ENCODE measurements around the gene TCTN2. TPM values are rescaled to one million over a fixed set of nuclear protein-coding genes. Genes with fewer than 3 reads are reported as not detected.

The TCTN2 gene
- total RNA-seq, 2 donors from 2014 or later: 4.5 to 5.0 TPM

- Mint-ChIP-seq H3K36me3 (peaks cover 51% of the 10 kb centered on the region), H3K9me3 (no peaks in the 10 kb centered on the region), H3K4me1 (ENCODE audit: low read depth in 2 of 2) (peaks cover 5 to 9% of the 10 kb centered on the region in 2 donors), H3K4me3 (no peak overlapping the region), H3K27ac (peak overlapping the region; percentile 15 to 56), H3K27me3 (no peaks in the 10 kb centered on the region)
- no peak for DNase-seq (ENCODE audit: low spot score)
- no peak for ATAC-seq
These were observed 62.3 kb downstream of the TCTN2 start for GRCh38 chr12:123733229-123733628.

- ATAC-seq (no peak), DNase-seq (ENCODE audit: low spot score) (no peak)
- Mint-ChIP-seq H3K27ac (no peak overlapping the region), H3K4me1 (ENCODE audit: low read depth in 2 of 2) (peaks cover 9 to 17% of the 10 kb centered on the region in 2 donors), H3K4me3 (no peak overlapping the region), H3K9me3 (no peaks in the 10 kb centered on the region), H3K36me3 (peaks cover 51% of the 10 kb centered on the region), H3K27me3 (no peaks in the 10 kb centered on the region)
These were observed 63.4 kb downstream of the TCTN2 start for GRCh38 chr12:123734268-123734667.

GRCh38 chr12:123741937-123742572 lies 71.1 kb downstream of the TCTN2 start:
- H3K4me1 Mint-ChIP-seq (ENCODE audit: low read depth in 2 of 2): peaks cover 25 to 40% of the 10 kb centered on the region in 2 donors
- H3K9me3 Mint-ChIP-seq: no peaks in the 10 kb centered on the region
- DNase-seq (ENCODE audit: low spot score): peak; percentile 69
- peak overlapping the region; percentile 93 to 96 for H3K27ac Mint-ChIP-seq
- peak; percentile 92 for ATAC-seq
- peaks cover 48% of the 10 kb centered on the region for H3K36me3 Mint-ChIP-seq
- H3K4me3 Mint-ChIP-seq: peak overlapping the region; percentile 87
- H3K27me3 Mint-ChIP-seq: no peaks in the 10 kb centered on the region

GRCh38 chr12:123743002-123743401 lies 72.1 kb downstream of the TCTN2 start:
- peaks cover 25 to 39% of the 10 kb centered on the region in 2 donors for H3K4me1 Mint-ChIP-seq (ENCODE audit: low read depth in 2 of 2)
- no peaks in the 10 kb centered on the region for H3K27me3 Mint-ChIP-seq
- ATAC-seq (peak in 1 of 2 donors; percentile 41), DNase-seq (ENCODE audit: low spot score) (no peak)
- peak overlapping the region; percentile 93 to 96 for H3K27ac Mint-ChIP-seq
- H3K4me3 Mint-ChIP-seq: peak overlapping the region; percentile 87
- no peaks in the 10 kb centered on the region for H3K9me3 Mint-ChIP-seq
- H3K36me3 Mint-ChIP-seq: peaks cover 56% of the 10 kb centered on the region

- Mint-ChIP-seq H3K4me3 (no peak overlapping the region), H3K9me3 (no peaks in the 10 kb centered on the region), H3K27ac (peak overlapping the region; percentile 11 to 50), H3K4me1 (ENCODE audit: low read depth in 2 of 2) (peaks cover 25 to 34% of the 10 kb centered on the region in 2 donors), H3K27me3 (no peaks in the 10 kb centered on the region), H3K36me3 (peaks cover 48% of the 10 kb centered on the region)
- no peak for ATAC-seq
- no peak for DNase-seq (ENCODE audit: low spot score)
These were observed 73.9 kb downstream of the TCTN2 start for GRCh38 chr12:123744836-123745235.

GRCh38 chr12:123747309-123747708 lies 76.4 kb downstream of the TCTN2 start:
- no peak for DNase-seq (ENCODE audit: low spot score)
- Mint-ChIP-seq H3K9me3 (no peaks in the 10 kb centered on the region), H3K4me1 (ENCODE audit: low read depth in 2 of 2) (peaks cover 34 to 41% of the 10 kb centered on the region in 2 donors), H3K27ac (no peak overlapping the region), H3K27me3 (no peaks in the 10 kb centered on the region), H3K4me3 (no peak overlapping the region), H3K36me3 (peaks cover 34% of the 10 kb centered on the region)
- no peak for ATAC-seq

GRCh38 chr12:123748161-123748560 lies 77.2 kb downstream of the TCTN2 start:
- Mint-ChIP-seq H3K27me3 (no peaks in the 10 kb centered on the region), H3K4me3 (no peak overlapping the region), H3K36me3 (peaks cover 34% of the 10 kb centered on the region), H3K27ac (no peak overlapping the region), H3K4me1 (ENCODE audit: low read depth in 2 of 2) (peaks cover 28 to 39% of the 10 kb centered on the region in 2 donors), H3K9me3 (no peaks in the 10 kb centered on the region)
- ATAC-seq (no peak), DNase-seq (ENCODE audit: low spot score) (no peak)

GRCh38 chr12:123748661-123749060 lies 77.7 kb downstream of the TCTN2 start:
- H3K4me1 Mint-ChIP-seq (ENCODE audit: low read depth in 2 of 2): peaks cover 29 to 36% of the 10 kb centered on the region in 2 donors

GRCh38 chr12:123749355-123749754 lies 78.4 kb downstream of the TCTN2 start:
- peaks cover 34 to 36% of the 10 kb centered on the region in 2 donors for H3K4me1 Mint-ChIP-seq (ENCODE audit: low read depth in 2 of 2)
- H3K9me3 Mint-ChIP-seq: no peaks in the 10 kb centered on the region
- H3K27me3 Mint-ChIP-seq: no peaks in the 10 kb centered on the region
- no peak overlapping the region for H3K27ac Mint-ChIP-seq
- peaks cover 27% of the 10 kb centered on the region for H3K36me3 Mint-ChIP-seq
- H3K4me3 Mint-ChIP-seq: peak overlapping the region; percentile 15
- ATAC-seq (no peak), DNase-seq (ENCODE audit: low spot score) (no peak)

More at GRCh38 chr12:123748661-123749060, 77.7 kb downstream of the TCTN2 start:
- no peak for ATAC-seq
- Mint-ChIP-seq H3K9me3 (no peaks in the 10 kb centered on the region), H3K27me3 (no peaks in the 10 kb centered on the region), H3K27ac (no peak overlapping the region), H3K36me3 (peaks cover 32% of the 10 kb centered on the region), H3K4me3 (no peak overlapping the region)
- DNase-seq (ENCODE audit: low spot score): no peak

- ATAC-seq (peak; percentile 25 to 62), DNase-seq (ENCODE audit: low spot score) (no peak)
- H3K27me3 Mint-ChIP-seq: no peaks in the 10 kb centered on the region
- H3K4me3 Mint-ChIP-seq: peak overlapping the region; percentile 64
- H3K4me1 Mint-ChIP-seq (ENCODE audit: low read depth in 2 of 2): peaks cover 32 to 33% of the 10 kb centered on the region in 2 donors
- no peaks in the 10 kb centered on the region for H3K9me3 Mint-ChIP-seq
- peaks cover 23% of the 10 kb centered on the region for H3K36me3 Mint-ChIP-seq
- peak overlapping the region; percentile 37 to 64 for H3K27ac Mint-ChIP-seq
These were observed 79.3 kb downstream of the TCTN2 start for GRCh38 chr12:123750159-123750656.

GRCh38 chr12:123752046-123752445 lies 81.1 kb downstream of the TCTN2 start:
- H3K9me3 Mint-ChIP-seq: no peaks in the 10 kb centered on the region
- H3K27me3 Mint-ChIP-seq: no peaks in the 10 kb centered on the region
- DNase-seq (ENCODE audit: low spot score): no peak
- H3K4me3 Mint-ChIP-seq: peak overlapping the region; percentile 39
- peaks cover 32% of the 10 kb centered on the region in 2 donors for H3K4me1 Mint-ChIP-seq (ENCODE audit: low read depth in 2 of 2)
- peaks cover 16% of the 10 kb centered on the region for H3K36me3 Mint-ChIP-seq
- ATAC-seq: no peak
- peak overlapping the region in 1 of 2 donors; percentile 5 for H3K27ac Mint-ChIP-seq

GRCh38 chr12:123754041-123754772 lies 83.3 kb downstream of the TCTN2 start:
- peaks cover 7% of the 10 kb centered on the region for H3K36me3 Mint-ChIP-seq
- ATAC-seq: no peak
- no peaks in the 10 kb centered on the region for H3K9me3 Mint-ChIP-seq
- DNase-seq (ENCODE audit: low spot score): no peak
- H3K4me1 Mint-ChIP-seq (ENCODE audit: low read depth in 2 of 2): peaks cover 32% of the 10 kb centered on the region in 2 donors
- H3K4me3 Mint-ChIP-seq: no peak overlapping the region
- H3K27ac Mint-ChIP-seq: no peak overlapping the region
- H3K27me3 Mint-ChIP-seq: no peaks in the 10 kb centered on the region

GRCh38 chr12:123757561-123757960 lies 86.6 kb downstream of the TCTN2 start:
- H3K9me3 Mint-ChIP-seq: no peaks in the 10 kb centered on the region
- no peaks in the 10 kb centered on the region for H3K27me3 Mint-ChIP-seq
- ATAC-seq (no peak), DNase-seq (ENCODE audit: low spot score) (no peak)
- no peak overlapping the region for H3K4me3 Mint-ChIP-seq
- H3K4me1 Mint-ChIP-seq (ENCODE audit: low read depth in 2 of 2): peaks cover 2 to 9% of the 10 kb centered on the region in 2 donors
- H3K36me3 Mint-ChIP-seq: peaks cover 7% of the 10 kb centered on the region
- H3K27ac Mint-ChIP-seq: no peak overlapping the region
